OCI-LY3 (cell line): Measurements from ENCODE around the gene RXRA.

Experiments used
- H2AFZ ChIP-seq: fragments of 200-600, 300-600 bp; shearing (Covaris generic); 2 replicates; pipeline ENCODE4 v1.6.0; 2014; ENCODE audit warnings: antibody characterized with exemption, low read depth, low read length
- H3K27ac ChIP-seq: fragments of 200-600, 300-600 bp; sonication (generic); 2 replicates; pipeline ENCODE4 v1.5.1; 2014; ENCODE audit warnings: mild to moderate bottlenecking, low read length, moderate library complexity, mixed read lengths
- H3K27me3 ChIP-seq: fragments of 200-600, 300-600 bp; sonication (generic); 2 replicates; pipeline ENCODE4 v1.6.1; 2014; ENCODE audit warnings: low read depth, low read length, mixed read lengths
- H3K36me3 ChIP-seq: fragments of 200-600, 300-600 bp; sonication (generic); replicated peaks from 2 replicates; pipeline ENCODE3; 2014; ENCODE audit warnings: low read depth, low read length, mixed read lengths
- H3K4me1 ChIP-seq: fragments of 300-600, 200-600 bp; sonication (generic); 2 replicates; pipeline ENCODE4 v1.6.1; 2014; ENCODE audit warnings: low read length, mixed read lengths
- H3K4me2 ChIP-seq: fragments of 200-600, 300-600 bp; sonication (generic); 2 replicates; pipeline ENCODE4 v1.6.1; 2014; ENCODE audit warnings: low read length, mixed read lengths
- H3K4me3 ChIP-seq: fragments of 300-600, 200-600 bp; sonication (generic); 2 replicates; pipeline ENCODE4 v1.5.1; 2014; ENCODE audit warnings: antibody characterized with exemption, mild to moderate bottlenecking, low read length, moderate library complexity
- H3K79me2 ChIP-seq: fragments of 300-600, 200-600 bp; shearing (Covaris generic); 2 replicates; pipeline ENCODE4 v1.6.1; 2014; ENCODE audit warnings: mild to moderate bottlenecking, low read length, mixed read lengths
- H3K9ac ChIP-seq: fragments of 300-600, 200-600 bp; shearing (Covaris generic); 2 replicates; pipeline ENCODE4 v1.6.0; 2014; ENCODE audit warnings: mild to moderate bottlenecking, low read length, moderate library complexity
- H3K9me3 ChIP-seq: fragments of 200-600, 300-600 bp; shearing (Covaris generic); 2 replicates; pipeline ENCODE4 v1.6.1; 2014; ENCODE audit warnings: low read length, mixed read lengths; ENCODE audit not compliant: insufficient read depth
- H4K20me1 ChIP-seq: fragments of 200-600, 300-600 bp; sonication (generic); 2 replicates; pipeline ENCODE4 v1.6.1; 2016; ENCODE audit warnings: low read length, mixed read lengths; ENCODE audit not compliant: insufficient read depth
- CTCF ChIP-seq: fragments of 200-600, 300-600 bp; sonication (generic); IDR thresholded peaks from 2 replicates; pipeline ENCODE4 v1.5.1; 2014; ENCODE audit warnings: antibody characterized with exemption, low read length, low read depth
- EZH2phosphoT487 ChIP-seq: fragments of 200-600 bp; shearing (Covaris generic); IDR thresholded peaks from 2 replicates; pipeline ENCODE4 v1.6.1; 2018; ENCODE audit warnings: antibody characterized with exemption, mixed run types, low read depth

The RXRA gene

GRCh38 chr9:134296301-134297082, 29.8 kb upstream of the RXRA start:
- Histone ChIP-seq H3K9ac (no peak overlapping the region), H3K4me2 (no peak overlapping the region), H3K4me3 (no peak overlapping the region), H3K36me3 (no peaks in the 10 kb centered on the region), H3K4me1 (peaks cover 22% of the 10 kb centered on the region), H4K20me1 (no peaks in the 10 kb centered on the region), H3K79me2 (no peaks in the 10 kb centered on the region), H2AFZ (no peak overlapping the region), H3K27me3 (no peaks in the 10 kb centered on the region), H3K9me3 (no peaks in the 10 kb centered on the region), H3K27ac (no peak overlapping the region)
- no peak for TF ChIP-seq EZH2phosphoT487
- no peak for TF ChIP-seq CTCF

- no peaks in the 10 kb centered on the region for H3K9me3 ChIP-seq
- no peak overlapping the region for H3K4me3 ChIP-seq
- H3K27ac ChIP-seq = no peak overlapping the region
- H3K79me2 ChIP-seq = no peaks in the 10 kb centered on the region
- H2AFZ ChIP-seq = no peak overlapping the region
- H3K4me1 ChIP-seq = peaks cover 27% of the 10 kb centered on the region
- H3K36me3 ChIP-seq = no peaks in the 10 kb centered on the region
- H3K9ac ChIP-seq = no peak overlapping the region
- TF ChIP-seq CTCF (no peak), EZH2phosphoT487 (no peak)
- H3K27me3 ChIP-seq = no peaks in the 10 kb centered on the region
- no peaks in the 10 kb centered on the region for H4K20me1 ChIP-seq
- H3K4me2 ChIP-seq = no peak overlapping the region
Measured at GRCh38 chr9:134297083-134297410, 29.2 kb upstream of the RXRA start.

- Histone ChIP-seq H3K4me2 (no peak overlapping the region), H3K36me3 (no peaks in the 10 kb centered on the region), H3K27ac (no peak overlapping the region), H3K9ac (no peak overlapping the region), H2AFZ (no peak overlapping the region), H3K9me3 (no peaks in the 10 kb centered on the region), H3K27me3 (no peaks in the 10 kb centered on the region), H3K4me3 (no peak overlapping the region), H3K4me1 (peaks cover 27% of the 10 kb centered on the region), H3K79me2 (no peaks in the 10 kb centered on the region), H4K20me1 (no peaks in the 10 kb centered on the region)
- TF ChIP-seq CTCF = no peak
- TF ChIP-seq EZH2phosphoT487 = no peak
Measured at GRCh38 chr9:134297576-134297975, 28.7 kb upstream of the RXRA start.

- Histone ChIP-seq H3K27me3 (no peaks in the 10 kb centered on the region), H4K20me1 (no peaks in the 10 kb centered on the region), H3K9ac (no peak overlapping the region)
Measured at GRCh38 chr9:134298000-134298399, 28.3 kb upstream of the RXRA start.

More at GRCh38 chr9:134298000-134298399, 28.3 kb upstream of the RXRA start:
- Histone ChIP-seq H3K36me3 (no peaks in the 10 kb centered on the region), H3K4me1 (peaks cover 23% of the 10 kb centered on the region), H3K4me3 (no peak overlapping the region), H2AFZ (no peak overlapping the region), H3K9me3 (no peaks in the 10 kb centered on the region), H3K79me2 (no peaks in the 10 kb centered on the region), H3K27ac (no peak overlapping the region), H3K4me2 (no peak overlapping the region)
- no peak for TF ChIP-seq EZH2phosphoT487
- TF ChIP-seq CTCF = no peak
